GM19240 (cell line): ENCODE measurements around the gene SLFN13.
"Not testable (repeated sequence)": the region's sequence is repeated elsewhere in the genome, so short reads cannot be mapped to it uniquely, and the experiment has no call there.

Experiments
- DNase-seq: peaks from one replicate; pipeline ENCODE4 v3.0.0; 2011; ENCODE audit warnings: low spot score; ENCODE audit not compliant: insufficient read length

SLFN13 gene

GRCh38 chr17:35432176-35433074 is 16.1 kb downstream of the SLFN13 start, which contains the start of gene SLFN12:
TSS of gene SLFN12 (minus strand) at chr17:35432500. CDS start at chr17:35423028, 9,472 bp downstream.
- DNase-seq, result peak; percentile 37

GRCh38 chr17:35429702-35430101 is 18.9 kb downstream of the SLFN13 start:
- DNase-seq, result no peak

- no peak for DNase-seq
These were observed 20.3 kb downstream of the SLFN13 start for GRCh38 chr17:35428229-35428628.

- no peak for DNase-seq
These were observed 24.8 kb downstream of the SLFN13 start for GRCh38 chr17:35423761-35424160.

GRCh38 chr17:35421069-35421468 is 27.5 kb downstream of the SLFN13 start:
- DNase-seq, result not testable (repeated sequence)

GRCh38 chr17:35416659-35417058 is 31.9 kb downstream of the SLFN13 start:
- no peak for DNase-seq

GRCh38 chr17:35414707-35415106 is 33.9 kb downstream of the SLFN13 start:
- not testable (repeated sequence) for DNase-seq

GRCh38 chr17:35414247-35414646 is 34.3 kb downstream of the SLFN13 start:
- no peak for DNase-seq

- DNase-seq, result no peak
These were observed 41.0 kb downstream of the SLFN13 start for GRCh38 chr17:35407531-35407930.

GRCh38 chr17:35406568-35406967 is 42.0 kb downstream of the SLFN13 start:
- DNase-seq, result no peak

GRCh38 chr17:35404360-35404759 is 44.2 kb downstream of the SLFN13 start:
- DNase-seq, result no peak

- DNase-seq, result not testable (repeated sequence)
These were observed 54.8 kb downstream of the SLFN13 start for GRCh38 chr17:35393783-35394182.

GRCh38 chr17:35390663-35391062 is 57.9 kb downstream of the SLFN13 start:
- DNase-seq, result no peak

- no peak for DNase-seq
These were observed 58.4 kb downstream of the SLFN13 start for GRCh38 chr17:35390156-35390555.

GRCh38 chr17:35387496-35387895 is 61.1 kb downstream of the SLFN13 start:
- no peak for DNase-seq
